Jurkat, Clone E6-1 (cell line): ENCODE results near the gene ZNF862.

Experiments used
- DNase-seq: peaks from one replicate; pipeline ENCODE4 v3.0.0-alpha.2; 2011; ENCODE audit warnings: low read depth, low spot score
- H3K4me3 ChIP-seq: 2 replicates; pipeline ENCODE4 v1.5.1; 2011; ENCODE audit warnings: mild to moderate bottlenecking, low read length, control low read depth, moderate library complexity

ZNF862 gene

DNA sequence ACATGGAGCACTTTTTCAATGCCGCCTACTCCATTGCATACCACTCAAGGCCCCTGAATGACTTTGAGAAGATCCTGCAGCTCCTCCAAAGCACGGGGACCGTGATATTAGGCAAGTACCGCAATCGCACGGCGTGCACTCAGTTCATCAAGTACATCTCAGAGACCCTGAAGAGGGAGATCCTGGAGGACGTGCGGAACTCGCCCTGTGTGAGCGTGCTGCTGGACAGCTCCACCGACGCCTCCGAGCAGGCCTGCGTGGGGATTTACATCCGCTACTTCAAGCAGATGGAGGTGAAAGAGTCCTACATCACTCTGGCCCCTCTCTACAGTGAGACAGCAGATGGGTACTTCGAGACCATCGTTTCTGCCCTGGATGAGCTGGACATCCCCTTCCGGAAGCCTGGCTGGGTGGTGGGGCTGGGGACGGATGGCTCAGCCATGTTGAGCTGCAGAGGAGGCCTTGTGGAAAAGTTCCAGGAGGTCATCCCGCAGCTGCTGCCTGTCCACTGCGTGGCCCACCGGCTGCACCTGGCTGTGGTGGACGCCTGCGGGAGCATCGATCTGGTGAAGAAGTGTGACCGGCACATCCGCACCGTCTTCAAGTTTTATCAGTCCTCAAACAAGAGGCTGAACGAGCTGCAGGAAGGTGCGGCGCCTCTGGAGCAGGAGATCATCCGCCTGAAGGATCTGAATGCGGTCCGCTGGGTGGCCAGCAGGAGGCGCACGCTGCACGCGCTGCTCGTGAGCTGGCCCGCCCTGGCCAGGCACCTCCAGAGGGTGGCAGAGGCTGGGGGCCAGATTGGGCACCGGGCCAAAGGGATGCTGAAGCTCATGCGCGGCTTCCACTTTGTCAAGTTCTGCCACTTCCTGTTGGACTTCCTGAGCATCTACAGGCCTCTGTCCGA is 22.9 kb downstream of the ZNF862 start:
- H3K4me3 ChIP-seq = no peak overlapping the region
- no peak for DNase-seq

DNA sequence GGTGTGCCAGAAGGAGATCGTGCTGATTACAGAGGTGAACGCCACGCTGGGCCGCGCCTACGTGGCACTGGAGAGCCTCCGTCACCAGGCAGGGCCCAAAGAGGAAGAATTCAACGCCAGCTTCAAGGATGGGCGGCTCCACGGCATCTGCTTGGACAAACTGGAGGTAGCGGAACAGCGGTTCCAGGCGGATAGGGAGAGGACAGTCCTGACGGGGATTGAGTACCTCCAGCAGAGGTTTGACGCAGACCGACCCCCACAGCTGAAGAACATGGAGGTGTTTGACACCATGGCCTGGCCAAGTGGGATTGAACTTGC is 23.5 kb downstream of the ZNF862 start:
- H3K4me3 ChIP-seq = no peak overlapping the region
- no peak for DNase-seq

DNA sequence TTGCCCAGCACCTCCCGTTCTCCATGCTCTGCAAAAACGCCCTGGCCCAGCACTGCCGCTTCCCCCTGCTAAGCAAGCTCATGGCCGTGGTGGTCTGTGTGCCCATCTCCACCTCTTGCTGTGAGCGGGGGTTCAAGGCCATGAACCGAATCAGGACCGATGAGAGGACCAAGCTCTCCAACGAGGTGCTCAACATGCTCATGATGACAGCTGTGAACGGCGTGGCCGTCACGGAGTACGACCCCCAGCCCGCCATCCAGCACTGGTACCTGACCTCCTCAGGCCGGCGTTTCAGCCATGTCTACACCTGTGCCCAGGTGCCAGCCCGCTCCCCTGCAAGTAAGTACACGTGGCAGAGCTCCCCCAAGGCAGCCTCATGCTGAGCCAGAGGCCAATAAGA is 24.0 kb downstream of the ZNF862 start:
- H3K4me3 ChIP-seq = no peak overlapping the region
- no peak for DNase-seq

DNA sequence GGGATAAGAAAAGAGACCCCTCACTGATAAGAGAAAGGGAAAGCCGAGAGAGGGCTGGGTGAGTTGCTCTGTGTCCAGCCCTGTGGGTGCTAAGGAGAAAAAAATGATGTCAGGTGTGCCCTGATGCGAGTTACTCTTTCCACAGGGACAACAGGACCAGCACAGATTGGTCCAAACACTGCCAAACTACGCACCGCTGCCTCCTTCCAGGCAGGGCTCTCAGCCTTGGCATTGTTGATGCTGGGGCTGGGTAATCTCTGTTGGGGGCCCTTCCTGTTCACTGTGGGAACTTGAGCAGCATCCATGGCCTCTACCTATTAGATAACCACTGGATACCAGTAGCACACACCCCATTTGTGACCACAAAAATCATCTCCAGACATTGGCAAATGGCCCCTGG is 25.3 kb downstream of the ZNF862 start:
- no peak overlapping the region for H3K4me3 ChIP-seq
- DNase-seq = no peak

DNA sequence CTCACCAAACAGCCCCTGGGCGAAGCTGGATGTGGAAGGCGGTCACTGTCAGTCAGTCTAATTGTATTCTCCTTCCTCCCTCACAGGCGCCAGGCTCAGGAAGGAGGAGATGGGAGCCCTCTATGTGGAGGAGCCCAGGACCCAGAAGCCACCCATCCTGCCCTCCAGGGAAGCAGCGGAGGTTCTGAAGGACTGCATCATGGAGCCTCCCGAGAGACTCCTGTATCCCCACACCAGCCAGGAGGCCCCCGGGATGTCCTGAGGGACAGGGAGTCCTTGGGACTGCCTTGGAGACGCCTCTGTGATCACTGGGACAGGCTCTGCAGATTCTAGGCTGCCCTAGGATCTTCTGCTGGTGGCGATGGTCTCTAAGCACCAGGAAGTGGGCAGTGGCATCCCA is 25.8 kb downstream of the ZNF862 start:
- DNase-seq = no peak
- no peak overlapping the region for H3K4me3 ChIP-seq

DNA sequence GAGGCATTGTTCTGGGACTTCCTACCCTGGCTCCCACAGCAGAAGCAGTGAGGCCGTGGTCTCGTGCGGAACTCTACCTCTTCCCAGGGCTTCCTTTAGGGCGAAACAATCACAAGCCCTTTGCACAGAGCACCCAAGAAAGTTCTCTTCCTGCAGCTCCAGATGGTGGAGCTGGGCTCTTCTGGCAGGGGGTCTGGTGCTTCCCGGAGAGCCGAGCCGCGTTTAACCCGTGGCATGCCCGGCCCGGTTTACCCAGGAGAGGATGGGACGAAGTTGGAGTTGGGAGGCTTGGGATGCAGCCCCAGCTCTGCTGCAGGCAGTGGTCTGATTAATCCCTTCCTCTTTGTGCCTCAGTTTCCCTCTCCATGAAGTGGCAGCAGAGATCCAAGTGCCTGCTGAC is 26.6 kb downstream of the ZNF862 start:
- DNase-seq = no peak
- H3K4me3 ChIP-seq = no peak overlapping the region

DNA sequence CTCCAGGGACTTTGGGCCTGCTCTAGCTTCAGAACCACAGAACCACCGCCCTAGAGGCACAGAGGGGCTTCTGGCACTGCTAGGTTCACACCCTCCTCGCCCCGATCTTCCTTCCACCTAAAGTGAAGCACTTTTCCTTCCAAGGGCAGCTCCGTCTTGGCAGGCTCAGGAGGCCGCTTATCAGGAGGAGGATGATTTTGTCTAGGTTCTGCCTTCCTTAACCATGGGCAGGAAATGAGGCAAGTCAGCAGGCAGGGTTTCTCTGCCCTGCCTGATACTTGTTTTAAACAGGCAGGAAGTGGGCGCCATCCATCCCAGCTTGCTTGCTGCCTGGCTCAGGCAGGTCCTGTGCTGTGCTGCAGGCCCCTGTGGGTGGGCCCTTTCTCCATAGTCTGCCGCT is 27.3 kb downstream of the ZNF862 start:
- peak; percentile 95 for DNase-seq
- peak overlapping the region; percentile 44 for H3K4me3 ChIP-seq

DNA sequence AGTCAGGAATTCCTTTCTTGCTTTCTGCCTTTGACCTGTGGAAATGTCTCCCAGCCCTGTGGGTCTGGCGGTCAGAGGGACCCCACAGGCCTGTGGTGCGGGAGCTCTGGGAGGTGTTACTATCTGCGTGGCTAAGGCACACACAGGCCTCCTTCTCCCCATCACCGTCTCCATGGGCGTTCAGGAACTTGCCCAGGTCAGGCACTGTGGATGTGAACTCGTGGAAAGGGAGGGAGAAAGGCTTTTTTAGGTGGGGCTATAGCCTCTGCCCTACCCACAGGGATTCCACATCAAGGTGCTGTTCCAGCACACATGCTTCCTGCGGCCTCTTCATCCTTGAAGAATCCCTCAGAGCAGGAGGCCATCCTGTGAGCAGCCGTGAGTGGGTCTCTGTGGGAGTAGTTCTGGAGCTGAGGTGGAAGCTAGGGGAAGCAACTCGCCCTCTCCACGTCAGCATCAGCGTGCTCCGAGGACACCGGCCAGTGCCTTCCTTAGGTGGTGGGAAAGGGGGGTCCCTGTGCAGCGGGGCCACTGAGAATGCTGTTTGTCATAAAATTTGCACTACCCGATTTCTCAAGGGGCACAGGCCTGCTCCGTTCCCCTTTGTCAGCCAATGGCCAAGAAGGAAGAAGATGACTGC is 28.1 kb downstream of the ZNF862 start:
- DNase-seq = no peak
- peak overlapping the region; percentile 44 for H3K4me3 ChIP-seq

DNA sequence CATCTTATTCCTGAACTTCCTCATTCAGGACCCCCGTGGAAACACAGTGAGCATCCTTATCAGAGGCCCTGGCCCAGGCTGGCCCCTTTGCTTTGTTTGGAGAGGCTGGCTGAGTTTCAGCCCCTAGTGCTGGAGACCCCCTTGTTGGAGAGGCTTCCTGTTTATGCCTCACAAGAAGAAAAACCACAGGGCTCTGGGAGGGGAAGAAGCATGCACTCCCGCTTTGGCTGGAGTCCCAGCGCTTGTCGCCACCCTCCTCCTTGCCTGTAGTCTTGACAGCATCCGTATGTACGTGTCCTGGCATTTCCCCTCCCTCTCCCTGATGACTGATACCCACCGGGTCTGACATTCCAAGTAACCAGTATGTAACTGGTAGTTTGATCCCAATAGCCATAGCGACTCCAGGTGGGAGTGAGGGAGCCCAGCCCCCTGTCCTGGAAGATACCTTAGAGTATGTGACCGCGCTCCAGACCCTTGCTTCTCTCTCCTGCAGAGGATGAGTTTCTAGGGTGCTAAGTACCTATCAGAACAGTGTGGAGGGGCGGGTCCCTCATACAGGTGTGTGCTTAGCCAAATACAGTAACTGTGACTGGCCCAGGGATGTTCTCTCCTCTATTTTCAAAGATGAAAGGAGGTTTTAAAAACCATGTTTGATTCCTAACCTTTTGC is 28.7 kb downstream of the ZNF862 start:
- peak overlapping the region; percentile 44 for H3K4me3 ChIP-seq
- peak; percentile 78 for DNase-seq

DNA sequence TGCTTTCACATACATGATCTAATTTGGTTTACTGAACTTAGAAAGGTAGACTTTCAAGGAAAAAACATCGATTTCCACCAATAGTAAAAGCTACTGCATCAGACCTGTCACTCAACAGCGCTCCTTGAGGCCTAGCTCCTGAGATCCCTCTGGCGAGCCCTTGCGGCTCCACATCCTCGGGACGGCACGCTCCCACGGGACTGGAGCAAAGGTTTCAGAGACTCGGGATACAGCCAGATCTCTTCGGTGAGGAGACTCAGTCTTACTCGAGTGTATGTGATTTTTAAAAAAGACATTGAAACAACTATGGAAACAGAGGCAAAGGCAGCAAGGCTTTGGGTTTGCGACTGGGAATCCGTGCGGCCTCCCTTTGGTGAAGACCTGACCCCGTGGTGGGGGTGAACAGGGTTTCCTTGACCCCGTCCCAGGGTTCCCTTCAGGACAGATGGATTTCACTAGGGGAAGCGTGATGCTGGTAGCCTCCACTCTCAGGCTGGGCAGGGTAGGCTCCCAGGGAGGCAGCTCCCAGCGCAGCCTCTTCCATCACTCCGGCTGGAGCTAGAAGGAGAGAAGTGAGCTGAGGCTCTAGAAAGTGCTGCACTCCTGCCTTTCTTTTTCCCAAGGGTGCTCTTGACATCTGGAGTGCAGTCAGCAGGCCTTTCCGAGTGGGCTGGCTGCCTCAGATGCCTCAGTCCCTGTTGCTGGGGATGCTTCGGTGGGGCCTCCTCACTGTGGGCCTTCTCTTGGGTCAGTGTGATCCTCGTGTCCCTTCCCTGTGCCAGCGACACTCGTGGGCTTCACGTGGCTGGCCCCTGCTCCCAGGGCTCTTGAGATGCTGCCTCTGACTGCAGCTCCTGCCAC is 29.8 kb downstream of the ZNF862 start:
- DNase-seq = no peak
- H3K4me3 ChIP-seq = no peak overlapping the region

DNA sequence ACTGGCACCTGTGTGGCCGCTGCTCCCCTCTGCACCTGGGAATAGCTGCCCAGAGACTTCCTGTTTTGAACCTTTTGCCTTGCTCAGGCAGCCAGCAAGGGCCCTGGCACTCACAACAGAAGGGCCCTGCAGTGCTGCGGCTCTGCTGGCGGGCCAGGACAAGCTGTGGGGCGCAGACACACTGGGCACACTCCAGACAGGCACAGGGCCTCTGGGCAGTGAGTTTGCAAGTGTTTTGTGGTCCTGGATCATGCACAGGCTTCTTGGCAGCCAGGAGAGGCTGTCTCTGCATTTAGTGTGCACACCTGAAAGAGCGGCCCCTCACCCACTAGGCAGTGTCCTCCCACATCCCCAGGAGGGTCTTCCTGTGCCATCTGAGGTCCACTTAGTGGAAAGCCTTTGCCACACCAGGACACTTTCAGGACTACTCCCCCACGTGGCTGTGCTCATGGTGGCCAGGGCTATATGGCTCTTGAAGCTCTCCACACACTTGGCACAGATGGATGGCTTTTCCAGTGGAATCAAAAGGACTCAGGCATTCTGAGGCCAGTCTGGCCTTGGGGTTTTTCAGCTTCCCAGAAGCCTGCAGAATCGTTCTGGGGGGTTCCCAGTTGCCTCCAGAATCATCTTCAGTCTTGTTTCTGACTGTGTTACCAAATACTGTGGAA is 30.6 kb downstream of the ZNF862 start:
- H3K4me3 ChIP-seq = 0 out of 2 replicates have a peak overlapping the region, but pooled peaks have one; percentile 3
- DNase-seq = no peak

DNA sequence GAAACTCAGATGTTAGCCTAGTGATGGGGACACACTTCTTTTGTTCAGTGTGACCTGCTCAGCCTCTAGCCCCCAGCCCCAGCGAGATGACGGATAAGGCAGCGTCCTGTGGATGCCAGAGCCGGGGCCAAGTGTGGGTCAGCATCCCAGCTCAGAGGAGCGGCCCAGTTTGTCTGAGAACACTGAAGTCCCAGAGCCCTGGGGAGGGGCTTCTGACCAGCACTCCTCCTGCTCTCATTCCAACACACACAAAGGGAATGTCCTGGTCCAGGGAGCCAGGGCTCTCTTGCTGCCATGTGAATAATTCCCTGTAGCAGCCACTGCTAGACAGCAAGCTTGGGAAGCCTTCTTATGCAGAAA is 31.1 kb downstream of the ZNF862 start:
- DNase-seq = no peak
- H3K4me3 ChIP-seq = peak overlapping the region; percentile 31

DNA sequence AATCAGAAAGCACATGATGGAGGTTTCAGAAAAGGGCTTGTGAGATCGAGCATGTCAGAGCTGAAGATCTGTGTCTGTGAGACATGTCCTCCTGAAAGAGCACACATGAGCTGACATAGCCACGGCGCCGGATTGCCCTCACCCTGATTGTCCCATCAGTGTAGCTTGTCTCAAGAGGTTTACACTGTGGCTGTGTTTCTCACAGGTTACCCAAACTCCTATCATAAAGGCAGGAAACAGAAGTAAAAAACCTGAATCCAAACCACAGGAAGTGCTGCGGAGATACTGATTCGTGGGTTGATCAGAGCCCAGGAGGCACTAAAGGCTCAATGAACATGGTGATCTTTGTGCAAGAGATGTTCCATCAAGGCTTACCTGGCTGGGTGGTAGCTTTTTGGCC is 31.7 kb downstream of the ZNF862 start:
- DNase-seq = peak; percentile 98
- H3K4me3 ChIP-seq = peak overlapping the region; percentile 31

DNA sequence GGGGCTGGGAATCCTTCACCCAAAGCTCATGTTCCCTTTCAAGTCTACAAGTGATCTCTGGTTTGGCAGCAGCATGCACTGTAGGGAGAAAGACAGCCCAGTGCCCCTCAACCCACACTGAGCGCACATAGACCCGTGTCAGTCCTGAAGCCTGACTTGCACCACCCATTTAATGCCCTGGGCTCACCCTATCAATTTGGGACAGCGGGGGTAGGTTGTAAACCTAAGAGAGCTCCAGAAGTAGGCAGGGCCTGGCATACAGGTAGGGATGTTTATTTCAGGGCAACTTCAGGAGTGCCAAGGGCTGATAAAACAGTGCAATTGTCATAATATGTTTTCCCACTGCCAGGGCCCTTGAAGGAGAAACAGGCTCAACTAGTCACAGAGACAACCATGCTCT is 32.1 kb downstream of the ZNF862 start:
- peak overlapping the region; percentile 9 for H3K4me3 ChIP-seq
- no peak for DNase-seq

DNA sequence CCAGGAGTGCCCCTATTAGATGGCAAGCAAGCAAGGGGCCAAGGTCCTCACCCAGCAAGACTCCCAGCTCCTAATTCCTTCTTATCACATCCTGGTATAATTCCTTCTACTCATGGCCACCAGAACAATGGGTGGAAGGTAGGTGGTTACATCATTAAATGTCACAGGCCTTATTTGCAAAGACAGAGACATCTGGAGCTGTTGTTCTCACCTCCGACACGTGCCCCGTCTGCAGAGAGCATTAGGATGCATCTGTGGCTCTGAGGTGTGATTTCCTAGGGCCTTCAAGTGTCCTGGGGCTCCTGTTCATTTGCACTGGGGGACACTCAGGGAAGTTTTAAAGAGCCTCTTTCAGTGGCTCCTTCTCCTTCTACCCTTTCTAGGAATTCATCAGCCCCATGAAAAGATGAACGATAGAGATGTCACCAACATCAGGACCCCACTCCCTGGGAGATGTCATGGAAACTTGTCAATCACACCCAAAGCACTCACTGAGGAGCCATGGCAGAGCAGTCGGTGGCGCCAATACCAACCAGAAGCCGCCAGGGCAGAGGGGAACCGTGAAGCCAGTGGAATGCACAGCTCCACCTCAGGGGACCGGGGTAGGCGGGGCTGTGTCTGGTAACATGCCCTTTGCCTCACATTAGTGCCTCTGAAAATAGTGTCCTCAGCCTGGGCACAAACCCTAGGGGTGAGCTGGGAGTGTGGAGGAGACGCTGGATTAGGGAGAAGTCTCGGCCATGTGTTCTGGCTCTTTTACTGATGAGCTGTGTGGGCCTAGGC is 32.7 kb downstream of the ZNF862 start:
- DNase-seq = no peak
- H3K4me3 ChIP-seq = no peak overlapping the region

DNA sequence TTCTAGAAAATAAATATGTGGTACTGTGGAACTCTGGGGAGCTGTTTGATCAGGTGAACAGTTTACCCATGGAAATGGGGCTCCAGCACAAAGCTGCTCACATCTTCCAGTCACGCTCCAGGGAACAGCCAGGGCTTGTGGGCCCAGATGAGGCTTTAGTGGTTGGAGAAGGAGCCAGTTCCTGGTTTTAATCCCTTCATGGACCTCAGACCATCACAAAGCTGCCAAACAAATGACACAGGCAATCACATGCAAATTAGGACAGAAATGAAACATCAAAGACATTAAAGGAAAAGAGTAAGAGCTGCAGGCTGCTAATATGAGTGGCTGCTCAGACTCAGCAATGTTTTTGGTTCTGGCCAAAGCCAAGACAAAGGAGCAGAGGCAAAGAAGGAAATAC is 33.4 kb downstream of the ZNF862 start:
- H3K4me3 ChIP-seq = no peak overlapping the region
- DNase-seq = no peak

DNA sequence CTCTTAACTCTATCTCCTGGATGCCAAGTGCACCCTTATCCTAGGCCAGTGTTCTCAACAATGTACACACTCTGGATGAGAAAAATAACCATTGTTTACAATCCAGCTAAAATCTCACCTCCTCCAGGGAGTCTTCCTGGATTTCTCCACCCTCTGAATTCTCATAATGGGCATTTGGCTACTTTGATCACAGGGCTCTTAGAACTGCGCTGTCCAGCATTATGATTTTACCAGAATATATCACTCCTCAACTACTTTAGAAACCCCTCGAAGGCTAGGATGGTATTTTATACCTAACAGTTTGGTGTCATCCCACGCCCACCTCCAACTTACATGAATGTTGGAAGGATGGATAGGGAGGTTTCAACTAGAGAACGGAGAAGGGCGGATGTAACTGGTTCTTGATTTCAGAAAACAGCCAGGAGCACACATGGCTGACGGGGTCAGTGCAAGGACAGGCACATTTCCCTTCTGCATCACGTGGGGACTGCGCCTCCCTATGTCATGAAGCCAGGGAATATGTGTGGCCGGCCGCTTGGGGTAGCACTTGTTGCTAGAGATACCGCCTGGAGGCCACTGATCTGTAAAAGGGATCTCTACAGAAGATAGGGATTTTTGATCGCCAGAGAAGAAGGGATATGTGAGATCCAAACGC is 34.4 kb downstream of the ZNF862 start:
- DNase-seq = no peak
- peak overlapping the region; percentile 74 for H3K4me3 ChIP-seq
